Measurements from ENCODE around the gene CDHR5. TPM values are rescaled to one million over a fixed set of nuclear protein-coding genes. Genes with fewer than 3 reads are reported as not detected.
A peak's percentile ranks its signal among the peaks of the same experiment; 100 is the strongest.

CDHR5 gene
- total RNA-seq, 1 donor from 2014 or later, result not detected

DNA sequence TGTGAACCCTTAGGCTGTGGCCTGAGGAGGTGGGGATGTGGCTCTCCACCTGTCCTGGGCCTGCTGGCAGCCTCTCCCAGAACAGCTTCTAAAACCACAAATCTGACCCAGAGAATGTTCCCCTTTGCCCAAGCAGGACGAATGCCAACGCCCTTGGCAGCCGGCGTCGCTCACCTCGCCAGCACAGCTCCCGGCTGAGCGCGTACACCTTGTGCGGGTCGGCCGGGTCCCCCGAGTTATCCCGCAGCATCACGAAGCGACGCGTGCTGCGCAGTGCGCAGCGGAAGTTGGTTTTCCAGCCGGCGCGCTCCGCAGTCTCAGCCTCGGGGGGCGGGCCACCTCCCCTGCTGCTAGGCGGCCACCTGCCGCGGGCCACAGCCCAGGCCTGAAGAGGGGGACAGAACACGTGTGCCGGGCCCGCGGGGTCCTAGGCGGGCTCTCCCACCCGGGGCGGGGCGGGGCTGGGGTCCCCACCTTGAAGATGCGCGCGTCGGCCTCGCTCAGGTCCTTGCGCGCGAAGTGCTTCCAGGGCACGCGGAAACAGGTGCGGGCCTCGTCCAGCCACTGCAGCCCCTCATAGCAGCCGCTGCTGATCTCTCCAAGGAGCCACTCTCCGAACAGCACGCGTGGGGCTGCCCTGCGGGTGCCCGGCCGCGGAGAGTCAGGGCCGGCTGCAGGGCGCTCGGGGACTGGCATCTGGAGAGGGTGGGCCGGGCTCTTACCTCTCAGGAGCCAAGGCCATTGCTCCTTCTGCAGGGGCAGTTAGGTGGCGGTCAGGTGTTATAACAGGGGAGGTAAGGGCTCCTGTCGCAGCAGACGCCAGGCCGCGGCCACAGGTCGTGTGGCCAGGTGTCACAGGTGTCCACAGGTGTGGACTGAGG is 9.9 kb downstream of the CDHR5 start:
- no peak for FAIRE-seq
- H3K36me3 ChIP-seq (ENCODE audit: control insufficient read depth, insufficient read depth, low read length), result peaks cover 29% of the 10 kb centered on the region
- no peaks in the 10 kb centered on the region for H3K27me3 ChIP-seq (ENCODE audit: control insufficient read depth, insufficient read depth, low read length)
- DNase-seq (ENCODE audit: low read depth), result no peak
- peak overlapping the region; percentile 68 for H3K4me3 ChIP-seq (ENCODE audit: low read depth, low read length)
- TF ChIP-seq, protein P1, sequence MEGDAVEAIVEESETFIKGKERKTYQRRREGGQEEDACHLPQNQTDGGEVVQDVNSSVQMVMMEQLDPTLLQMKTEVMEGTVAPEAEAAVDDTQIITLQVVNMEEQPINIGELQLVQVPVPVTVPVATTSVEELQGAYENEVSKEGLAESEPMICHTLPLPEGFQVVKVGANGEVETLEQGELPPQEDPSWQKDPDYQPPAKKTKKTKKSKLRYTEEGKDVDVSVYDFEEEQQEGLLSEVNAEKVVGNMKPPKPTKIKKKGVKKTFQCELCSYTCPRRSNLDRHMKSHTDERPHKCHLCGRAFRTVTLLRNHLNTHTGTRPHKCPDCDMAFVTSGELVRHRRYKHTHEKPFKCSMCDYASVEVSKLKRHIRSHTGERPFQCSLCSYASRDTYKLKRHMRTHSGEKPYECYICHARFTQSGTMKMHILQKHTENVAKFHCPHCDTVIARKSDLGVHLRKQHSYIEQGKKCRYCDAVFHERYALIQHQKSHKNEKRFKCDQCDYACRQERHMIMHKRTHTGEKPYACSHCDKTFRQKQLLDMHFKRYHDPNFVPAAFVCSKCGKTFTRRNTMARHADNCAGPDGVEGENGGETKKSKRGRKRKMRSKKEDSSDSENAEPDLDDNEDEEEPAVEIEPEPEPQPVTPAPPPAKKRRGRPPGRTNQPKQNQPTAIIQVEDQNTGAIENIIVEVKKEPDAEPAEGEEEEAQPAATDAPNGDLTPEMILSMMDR (IDR thresholded peaks at IDR 0.05; ENCODE audit: insufficient read depth, low read length, severe bottlenecking), result no peak

DNA sequence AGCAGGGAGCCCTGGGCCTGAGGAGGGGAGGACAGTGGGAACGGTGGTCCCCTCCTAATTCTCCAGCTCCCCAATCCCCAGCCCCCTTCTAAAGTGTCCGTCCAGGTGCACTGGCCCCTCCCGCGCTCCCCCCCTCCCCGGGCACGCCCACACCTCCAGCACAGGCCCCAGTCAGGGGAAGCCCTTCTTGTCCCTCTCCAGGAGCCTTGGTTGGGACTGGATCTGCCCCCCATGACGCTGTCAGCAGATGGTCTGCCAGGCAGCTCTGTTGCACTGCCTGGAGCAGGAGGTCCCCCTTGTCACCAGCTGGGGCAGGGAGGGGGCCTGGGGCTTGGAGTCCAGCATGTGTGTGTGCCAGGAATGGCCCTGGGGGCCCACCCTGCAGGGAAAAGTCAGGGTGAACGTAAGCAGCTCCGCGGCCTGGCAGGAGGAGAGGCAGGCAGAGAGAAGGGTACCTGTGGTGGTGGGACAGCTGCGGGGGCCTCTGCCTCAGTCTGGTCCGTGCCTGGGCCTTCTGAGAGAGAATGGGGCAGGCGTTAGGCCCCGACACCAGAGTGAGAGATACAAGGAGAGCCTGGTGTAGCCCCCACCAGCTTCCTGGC is 10.6 kb downstream of the CDHR5 start:
- H3K4me3 ChIP-seq (ENCODE audit: low read depth, low read length), result no peak overlapping the region
- DNase-seq (ENCODE audit: low read depth) (no peak), FAIRE-seq (no peak)
- H3K36me3 ChIP-seq (ENCODE audit: control insufficient read depth, insufficient read depth, low read length), result peaks cover 32% of the 10 kb centered on the region
- TF ChIP-seq, protein P1 (IDR thresholded peaks at IDR 0.05; ENCODE audit: insufficient read depth, low read length, severe bottlenecking), result no peak
- no peaks in the 10 kb centered on the region for H3K27me3 ChIP-seq (ENCODE audit: control insufficient read depth, insufficient read depth, low read length)

DNA sequence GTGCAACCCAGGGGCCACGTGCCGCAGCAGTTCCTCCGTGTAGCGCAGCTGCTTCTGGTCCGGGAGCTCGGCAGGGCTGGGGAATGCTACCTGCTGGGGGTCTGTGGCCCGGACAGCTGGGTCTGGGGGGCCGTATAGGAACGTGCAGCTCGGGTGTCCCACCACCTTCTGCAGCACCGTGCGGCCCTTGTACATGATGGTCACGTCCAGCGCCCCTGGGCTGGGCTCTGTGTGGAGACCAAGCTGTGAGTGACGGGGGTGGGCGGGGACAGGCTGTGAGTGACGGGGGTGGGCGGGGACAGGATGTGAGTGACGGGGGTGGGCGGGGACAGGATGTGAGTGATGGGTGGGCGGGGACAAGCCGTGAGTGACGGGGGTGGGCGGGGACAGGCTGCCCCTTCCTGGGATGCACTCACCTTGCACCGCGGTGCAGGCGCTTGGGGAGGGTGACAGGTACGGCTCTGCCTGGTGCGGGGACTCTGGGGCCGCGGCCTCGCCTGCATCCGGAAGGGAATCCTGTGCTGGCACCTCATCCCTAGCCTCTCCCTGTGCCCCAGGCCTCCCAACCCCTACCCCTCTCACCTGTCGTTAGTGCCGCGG is 11.3 kb downstream of the CDHR5 start:
- H3K36me3 ChIP-seq (ENCODE audit: control insufficient read depth, insufficient read depth, low read length), result peaks cover 38% of the 10 kb centered on the region

DNA sequence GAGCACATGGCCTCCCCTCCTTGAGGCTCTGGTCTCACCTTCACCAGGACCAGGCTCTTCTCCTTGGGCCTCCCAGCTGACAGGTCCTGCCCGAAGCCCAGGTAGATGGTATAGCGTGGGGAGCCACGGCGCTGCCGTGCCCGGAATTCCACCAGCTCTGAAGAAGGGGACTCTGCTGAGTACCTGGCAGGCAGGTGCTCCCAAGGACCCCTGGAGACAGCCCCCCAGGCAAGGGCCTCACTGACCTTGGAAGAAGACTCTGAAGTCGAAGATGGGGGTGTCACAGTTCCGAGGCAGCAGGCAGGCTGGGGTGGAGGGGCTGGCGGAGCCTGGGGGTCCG is 11.8 kb downstream of the CDHR5 start:
- DNase-seq (ENCODE audit: low read depth) (no peak), FAIRE-seq (no peak)
- TF ChIP-seq, protein P1 (IDR thresholded peaks at IDR 0.05; ENCODE audit: insufficient read depth, low read length, severe bottlenecking), result no peak
- H3K27me3 ChIP-seq (ENCODE audit: control insufficient read depth, insufficient read depth, low read length), result no peaks in the 10 kb centered on the region
- H3K36me3 ChIP-seq (ENCODE audit: control insufficient read depth, insufficient read depth, low read length), result peaks cover 42% of the 10 kb centered on the region
- no peak overlapping the region for H3K4me3 ChIP-seq (ENCODE audit: low read depth, low read length)

More for the DNA sequence above, 11.3 kb downstream of the CDHR5 start:
- FAIRE-seq, result no peak
- H3K27me3 ChIP-seq (ENCODE audit: control insufficient read depth, insufficient read depth, low read length), result no peaks in the 10 kb centered on the region
- no peak overlapping the region for H3K4me3 ChIP-seq (ENCODE audit: low read depth, low read length)
- peak; percentile 54 for DNase-seq (ENCODE audit: low read depth)
- TF ChIP-seq, protein P1 (IDR thresholded peaks at IDR 0.05; ENCODE audit: insufficient read depth, low read length, severe bottlenecking), result no peak

DNA sequence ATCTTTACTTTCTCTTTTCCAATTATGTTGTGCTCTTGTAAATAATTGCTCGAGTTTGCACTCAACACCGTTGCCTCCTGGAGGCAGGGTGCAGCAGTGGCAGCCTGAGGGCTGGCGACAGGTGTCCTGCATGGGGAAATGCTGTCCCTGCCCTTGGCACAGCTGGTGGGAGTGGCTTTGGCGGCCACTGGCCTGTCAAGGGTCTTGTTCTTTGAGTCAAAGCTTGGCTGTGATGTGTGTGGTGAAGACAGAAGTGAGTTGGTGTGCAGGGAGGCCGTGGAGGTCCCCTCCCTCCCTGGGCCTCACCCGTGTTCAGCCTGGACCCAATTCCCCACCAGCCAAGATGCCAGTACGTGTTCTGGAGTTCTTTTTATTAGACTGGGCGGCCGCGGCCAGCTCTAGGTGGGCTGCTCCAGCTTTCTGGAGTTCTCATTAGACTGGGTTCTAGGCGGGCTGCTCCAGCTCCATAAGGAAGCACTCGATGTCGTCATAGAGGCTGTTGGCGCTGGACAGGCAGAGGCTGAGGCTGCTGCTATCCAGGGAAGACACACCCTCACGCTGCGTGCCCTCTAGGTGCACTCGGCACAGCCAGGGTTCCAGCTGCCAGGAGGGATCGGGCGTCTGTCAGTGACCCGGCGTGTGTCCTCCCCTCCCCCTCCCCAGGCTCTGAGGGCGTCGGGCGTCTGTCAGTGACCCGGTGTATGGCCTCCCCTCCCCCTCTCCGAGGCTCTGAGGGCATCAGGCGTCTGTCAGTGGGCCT is 12.4 kb downstream of the CDHR5 start:
- Histone ChIP-seq H3K4me3 (ENCODE audit: low read depth, low read length) (no peak overlapping the region), H3K36me3 (ENCODE audit: control insufficient read depth, insufficient read depth, low read length) (peaks cover 45% of the 10 kb centered on the region), H3K27me3 (ENCODE audit: control insufficient read depth, insufficient read depth, low read length) (no peaks in the 10 kb centered on the region)
- TF ChIP-seq, protein P1 (IDR thresholded peaks at IDR 0.05; ENCODE audit: insufficient read depth, low read length, severe bottlenecking), result peak; percentile 31
- FAIRE-seq (no peak), DNase-seq (ENCODE audit: low read depth) (no peak)

Data from bronchial epithelial cell (primary cell).